GM23338 (cell line): ENCODE results near the gene UFD1. TPM values are rescaled to one million over a fixed set of nuclear protein-coding genes. Genes with fewer than 3 reads are reported as not detected.

Experiments used
- ATAC-seq: fragments of 200-7000 bp; cut with Tn5 transposase; 3 replicates; pipeline ENCODE4 v1.9.1; 2020
- DNase-seq: peaks from one replicate; pipeline ENCODE4 v3.0.0-alpha.2; 2015; ENCODE audit warnings: low spot score
- H2AFZ ChIP-seq: fragments of 200-600 bp; sonication (generic); 2 replicates; pipeline ENCODE4 v1.8.0; 2016; ENCODE audit warnings: antibody characterized with exemption, mild to moderate bottlenecking, moderate library complexity
- H3F3A ChIP-seq: fragments of 200-600 bp; sonication (generic); replicated peaks from 2 replicates; pipeline ENCODE4 v1.8.0; 2017; ENCODE audit warnings: antibody characterized with exemption, mixed run types, low read depth
- H3K27ac ChIP-seq: fragments of 200-600 bp; sonication (generic); 2 replicates; pipeline ENCODE4 v1.6.1; 2016; ENCODE audit warnings: low read depth
- H3K27me3 ChIP-seq: fragments of 200-600 bp; sonication (generic); 2 replicates; pipeline ENCODE4 v1.8.0; 2016; ENCODE audit warnings: mild to moderate bottlenecking, mixed run types, moderate library complexity; ENCODE audit not compliant: insufficient read depth
- H3K36me3 ChIP-seq: fragments of 200-600 bp; sonication (generic); 2 replicates; pipeline ENCODE4 v1.8.0; 2016; ENCODE audit warnings: mild to moderate bottlenecking; ENCODE audit not compliant: insufficient read depth
- H3K4me1 ChIP-seq: fragments of 200-600 bp; sonication (generic); 2 replicates; pipeline ENCODE4 v1.8.0; 2016; ENCODE audit warnings: mild to moderate bottlenecking, moderate library complexity; ENCODE audit not compliant: insufficient read depth
- H3K4me2 ChIP-seq: fragments of 200-600 bp; sonication (generic); 2 replicates; pipeline ENCODE4 v1.7.1; 2017; ENCODE audit warnings: mixed run types
- H3K4me3 ChIP-seq: fragments of 200-600 bp; sonication (generic); 2 replicates; pipeline ENCODE4 v1.6.1; 2016; ENCODE audit warnings: mixed run types
- H3K79me2 ChIP-seq: fragments of 200-600 bp; sonication (generic); replicated peaks from 2 replicates; pipeline ENCODE4 v1.8.0; 2017; ENCODE audit warnings: mild to moderate bottlenecking; ENCODE audit not compliant: insufficient read depth
- H3K9me2 ChIP-seq: fragments of 200-600 bp; sonication (generic); 2 replicates; pipeline ENCODE4 v1.8.0; 2017; ENCODE audit not compliant: insufficient read depth
- H4K20me1 ChIP-seq: fragments of 200-600 bp; sonication (generic); replicated peaks from 2 replicates; pipeline ENCODE4 v1.8.0; 2017; ENCODE audit warnings: mild to moderate bottlenecking; ENCODE audit not compliant: insufficient read depth
- H3K27ac Mint-ChIP-seq: 2 replicates; pipeline ENCODE4 v1.8.0; 2020; ENCODE audit warnings: inconsistent platforms, mild to moderate bottlenecking, moderate library complexity, mixed read lengths
- H3K27me3 Mint-ChIP-seq: 3 replicates; pipeline ENCODE4 v1.8.0; 2022; ENCODE audit warnings: low read depth, mild to moderate bottlenecking, moderate library complexity, mixed read lengths, inconsistent platforms; ENCODE audit not compliant: insufficient read depth, poor library complexity
- H3K36me3 Mint-ChIP-seq: 3 replicates; pipeline ENCODE4 v1.8.0; 2021; ENCODE audit warnings: low read depth, mild to moderate bottlenecking, inconsistent platforms, moderate library complexity, mixed read lengths
- H3K4me1 Mint-ChIP-seq: 3 replicates; pipeline ENCODE4 v1.8.0; 2020; ENCODE audit warnings: mild to moderate bottlenecking, inconsistent platforms, mixed read lengths
- H3K4me3 Mint-ChIP-seq: 3 replicates; pipeline ENCODE4 v1.8.0; 2021; ENCODE audit warnings: moderate library complexity, mild to moderate bottlenecking, inconsistent platforms, mixed read lengths
- H3K9me3 Mint-ChIP-seq: 3 replicates; pipeline ENCODE4 v1.8.0; 2020; ENCODE audit warnings: moderate library complexity, mild to moderate bottlenecking, inconsistent platforms, mixed read lengths
- CREB1 ChIP-seq: fragments of 250-450 bp; sonication (Bioruptor Pico); IDR thresholded peaks from 2 replicates; pipeline ENCODE4 v1.5.0; 2020; ENCODE audit warnings: low read depth, mild to moderate bottlenecking, moderate library complexity
- CTCF ChIP-seq, 2 experiments: fragments of 200-600 bp in 1 of 2; sonication (generic) in 1 of 2; conservative IDR thresholded peaks; 2 replicates each; pipeline versions ENCODE4 v1.5.1 to v1.6.1; 2016 to 2017; ENCODE audit warnings: antibody characterized with exemption in 2 of 2, low read depth in 2 of 2, mild to moderate bottlenecking in 2 of 2, moderate library complexity in 1 of 2
- EZH2 ChIP-seq: fragments of 200-600 bp; sonication (generic); IDR thresholded peaks from one replicate; pipeline ENCODE4 v1.8.0; 2017; ENCODE audit warnings: antibody characterized with exemption, mild to moderate bottlenecking, low read depth; ENCODE audit not compliant: unreplicated experiment
- EZH2phosphoT487 ChIP-seq: fragments of 200-600 bp; sonication (generic); IDR thresholded peaks from one replicate; pipeline ENCODE4 v1.8.1; 2018; ENCODE audit warnings: antibody characterized with exemption; ENCODE audit not compliant: unreplicated experiment
- JUNB ChIP-seq: IDR thresholded peaks from one replicate; pipeline ENCODE4 v1.6.1; 2016; ENCODE audit warnings: antibody characterized with exemption; ENCODE audit not compliant: unreplicated experiment
- NANOG ChIP-seq: IDR thresholded peaks from 2 replicates; pipeline ENCODE4 v1.6.1; 2016; ENCODE audit warnings: antibody characterized with exemption, borderline replicate concordance
- POLR2AphosphoS5 ChIP-seq: IDR thresholded peaks from 2 replicates; pipeline ENCODE4 v1.6.1; 2016; ENCODE audit warnings: antibody characterized with exemption, low read depth
- REST ChIP-seq: IDR thresholded peaks from one replicate; pipeline ENCODE4 v1.6.1; 2018; ENCODE audit warnings: antibody characterized with exemption; ENCODE audit not compliant: unreplicated experiment
- STAT1 ChIP-seq: IDR thresholded peaks from one replicate; pipeline ENCODE4 v1.6.1; 2016; ENCODE audit warnings: antibody characterized with exemption; ENCODE audit not compliant: unreplicated experiment
- ZNF114 ChIP-seq: fragments of 250-450 bp; sonication (Bioruptor Pico); IDR thresholded peaks from 2 replicates; pipeline ENCODE4 v1.5.0; 2020; ENCODE audit warnings: mild to moderate bottlenecking, moderate library complexity
- ZNF331 ChIP-seq: fragments of 250-450 bp; sonication (Bioruptor Pico); IDR thresholded peaks from 2 replicates; pipeline ENCODE4 v1.5.0; 2020; ENCODE audit warnings: low read depth, mild to moderate bottlenecking, moderate library complexity
- ZNF462 ChIP-seq: fragments of 250-450 bp; sonication (Bioruptor Pico); IDR thresholded peaks from 2 replicates; pipeline ENCODE4 v1.5.0; 2020; ENCODE audit warnings: mild to moderate bottlenecking, moderate library complexity
- polyA plus RNA-seq: library from polyadenylated mRNA; unstranded; fragments of >200 nt; fragmentation: Nextera tagmentation; extraction: Ambion mirVana; gene quantifications from 2 replicates; pipeline ENCODE4 v1.2.1, GENCODE V29; 2016
- total RNA-seq: library from RNA; depleted of rRNA; stranded (reverse); fragments of >200 nt; shearing (Covaris generic); gene quantifications from 2 replicates; pipeline ENCODE4 v1.2.3, GENCODE V29; 2014
- TF ChIP-seq, protein P1 (sequence below): IDR thresholded peaks from 2 replicates; pipeline ENCODE4 v1.6.1; 2016; ENCODE audit warnings: antibody characterized with exemption

Gene UFD1
- total and polyA plus RNA-seq, 2 experiments from 2014 or later, result 53.5 to 93.8 TPM

- Histone ChIP-seq H3K4me3 (no peak overlapping the region), H3K27me3 (no peaks in the 10 kb centered on the region), H3K36me3 (no peaks in the 10 kb centered on the region), H3F3A (peaks cover 4% of the 10 kb centered on the region; the same call in 1 of the 2 replicates), H3K4me1 (0 out of 2 replicates have a peak, but pooled peaks cover 2% of the 10 kb centered on the region), H4K20me1 (peaks cover 44% of the 10 kb centered on the region), H3K4me2 (no peak overlapping the region), H3K27ac (no peak overlapping the region), H3K9me2 (no peaks in the 10 kb centered on the region), H3K79me2 (peaks cover 22% of the 10 kb centered on the region), H2AFZ (no peak overlapping the region)
- Mint-ChIP-seq H3K27me3 (peaks cover 9% of the 10 kb centered on the region), H3K36me3 (peaks cover 21% of the 10 kb centered on the region), H3K9me3 (no peaks in the 10 kb centered on the region), H3K4me3 (no peak overlapping the region), H3K27ac (no peak overlapping the region), H3K4me1 (no peaks in the 10 kb centered on the region; the same call in 2 of the 3 replicates)
- ATAC-seq (no peak), DNase-seq (no peak)
- TF ChIP-seq ZNF331 (CRISPR knock-in tag), result no peak
- TF ChIP-seq, protein P1, sequence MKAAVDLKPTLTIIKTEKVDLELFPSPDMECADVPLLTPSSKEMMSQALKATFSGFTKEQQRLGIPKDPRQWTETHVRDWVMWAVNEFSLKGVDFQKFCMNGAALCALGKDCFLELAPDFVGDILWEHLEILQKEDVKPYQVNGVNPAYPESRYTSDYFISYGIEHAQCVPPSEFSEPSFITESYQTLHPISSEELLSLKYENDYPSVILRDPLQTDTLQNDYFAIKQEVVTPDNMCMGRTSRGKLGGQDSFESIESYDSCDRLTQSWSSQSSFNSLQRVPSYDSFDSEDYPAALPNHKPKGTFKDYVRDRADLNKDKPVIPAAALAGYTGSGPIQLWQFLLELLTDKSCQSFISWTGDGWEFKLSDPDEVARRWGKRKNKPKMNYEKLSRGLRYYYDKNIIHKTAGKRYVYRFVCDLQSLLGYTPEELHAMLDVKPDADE, result no peak
- no peak for TF ChIP-seq CTCF (conservative IDR thresholded peaks at IDR 0.05; ENCODE audit: low read depth in 2 of 2)
- no peak for TF ChIP-seq POLR2AphosphoS5
- no peak for TF ChIP-seq STAT1
- TF ChIP-seq JUNB, result no peak
- no peak for TF ChIP-seq EZH2
- no peak for TF ChIP-seq NANOG
- no peak for TF ChIP-seq ZNF462
- TF ChIP-seq REST, result no peak
- no peak for TF ChIP-seq ZNF114 (CRISPR knock-in tag)
- TF ChIP-seq CREB1 (CRISPR knock-in tag), result no peak
- TF ChIP-seq EZH2phosphoT487, result no peak
These were observed 40.7 kb downstream of the UFD1 start for GRCh38 chr22:19438298-19438697.
